LNCaP clone FGC (cell line): ENCODE data around the gene NANOS3.

Experiments
- DNase-seq: peaks from one replicate; pipeline ENCODE4 v3.0.0-alpha.2; 2011; ENCODE audit warnings: low read depth
- H3K4me3 ChIP-seq: 2 replicates; pipeline ENCODE4 v1.5.1; 2011; ENCODE audit warnings: mild to moderate bottlenecking, low read depth, low read length, control low read depth
- CTCF ChIP-seq: IDR thresholded peaks from 2 replicates; pipeline ENCODE4 v1.5.1; 2012; ENCODE audit warnings: mild to moderate bottlenecking; ENCODE audit not compliant: control insufficient read depth, insufficient read depth; ENCODE audit errors: extremely low read depth

Gene NANOS3

GRCh38 chr19:13861714-13862531 is 15.0 kb upstream of the NANOS3 start:
- peak overlapping the region; percentile 44 for H3K4me3 ChIP-seq
- peak; percentile 98 for TF ChIP-seq CTCF
- no peak for DNase-seq

- no peak overlapping the region for H3K4me3 ChIP-seq
- TF ChIP-seq CTCF = no peak
- DNase-seq = no peak
These were observed 12.8 kb upstream of the NANOS3 start for GRCh38 chr19:13864046-13864666.

- no peak overlapping the region for H3K4me3 ChIP-seq
- no peak for TF ChIP-seq CTCF
- DNase-seq = no peak
These were observed 12.0 kb upstream of the NANOS3 start for GRCh38 chr19:13864667-13865570.

- H3K4me3 ChIP-seq = no peak overlapping the region
- no peak for TF ChIP-seq CTCF
- no peak for DNase-seq
These were observed 11.1 kb upstream of the NANOS3 start for GRCh38 chr19:13865571-13866462.

GRCh38 chr19:13866463-13867046 is 10.4 kb upstream of the NANOS3 start:
- no peak for DNase-seq
- H3K4me3 ChIP-seq = no peak overlapping the region
- TF ChIP-seq CTCF = no peak

- no peak for DNase-seq
- TF ChIP-seq CTCF = no peak
- no peak overlapping the region for H3K4me3 ChIP-seq
These were observed 8.3 kb upstream of the NANOS3 start for GRCh38 chr19:13868663-13869062.
